SK-N-SH (cell line): ENCODE data around the gene SELENOI. TPM values are rescaled to one million over a fixed set of nuclear protein-coding genes. Genes with fewer than 3 reads are reported as not detected.

Experiments
- CTCF ChIA-PET: fragments of 300-600, 350-600 bp; formaldehyde crosslinking; extraction: SDS; loops from one replicate; lab custom pipeline; 2021; lab: Yijun Ruan, JAX
- POLR2A ChIA-PET: fragments of 350-600 bp; sonication (Branson Sonifier 250); formaldehyde crosslinking; extraction: SDS; loops from one replicate; lab custom pipeline; 2020; ENCODE audit warnings: antibody characterized with exemption, inconsistent platforms; lab: Yijun Ruan, JAX
- DNase-seq: peaks from one replicate; pipeline ENCODE4 v3.0.0; 2012
- H2AFZ ChIP-seq: fragments of 200-600 bp; sonication (generic); 2 replicates; pipeline ENCODE4 v1.8.1; 2016; ENCODE audit warnings: antibody characterized with exemption, mild to moderate bottlenecking, low read depth
- H3F3A ChIP-seq: fragments of 200-600 bp; sonication (generic); replicated peaks from 2 replicates; pipeline ENCODE3; 2016; ENCODE audit warnings: antibody characterized with exemption, mild to moderate bottlenecking; ENCODE audit not compliant: insufficient read depth
- H3K27ac ChIP-seq, 2 experiments: fragments of 200-500 bp in 1 of 2; fragments of 200-600 bp in 1 of 2; sonication (Bioruptor generic) in 1 of 2; sonication (generic), shearing (Covaris generic) in 1 of 2; 2 replicates each; pipeline versions ENCODE4 v1.5.1 to v1.6.1; 2014 to 2016; ENCODE audit warnings: low read depth in 2 of 2, inconsistent platforms in 1 of 2, low read length in 1 of 2, mild to moderate bottlenecking in 1 of 2, mixed read lengths in 1 of 2
- H3K27me3 ChIP-seq: fragments of 200-600 bp; sonication (generic), shearing (Covaris generic); 2 replicates; pipeline ENCODE4 v1.6.1; 2016; ENCODE audit warnings: mixed run types; ENCODE audit not compliant: insufficient read depth
- H3K36me3 ChIP-seq, 2 experiments: fragments of 200-500 bp in 1 of 2; fragments of 200-600 bp in 1 of 2; sonication (Bioruptor generic) in 1 of 2; sonication (generic) in 1 of 2; replicated peaks in 1 of 2; 2 replicates each; pipeline versions ENCODE3 to v1.5.1; 2014 to 2016; ENCODE audit warnings: low read length in 1 of 2, mild to moderate bottlenecking in 1 of 2; ENCODE audit not compliant: insufficient read depth in 2 of 2, control insufficient read depth in 1 of 2
- H3K4me1 ChIP-seq, 2 experiments: fragments of 200-500 bp in 1 of 2; fragments of 200-600 bp in 1 of 2; sonication (Bioruptor generic) in 1 of 2; sonication (generic), shearing (Covaris generic) in 1 of 2; 2 replicates each; pipeline versions ENCODE4 v1.5.1 to v1.6.1; 2014 to 2016; ENCODE audit warnings: low read depth in 1 of 2, low read length in 1 of 2, mixed run types in 1 of 2; ENCODE audit not compliant: insufficient read depth in 2 of 2, control insufficient read depth in 1 of 2
- H3K4me2 ChIP-seq: fragments of 200-600 bp; sonication (generic), shearing (Covaris generic); 2 replicates; pipeline ENCODE4 v1.6.1; 2017; ENCODE audit warnings: mixed run types
- H3K4me3 ChIP-seq, 2 experiments: fragments of 200-500 bp in 1 of 2; fragments of 200-600 bp in 1 of 2; sonication (Bioruptor generic) in 1 of 2; sonication (generic), shearing (Covaris generic) in 1 of 2; 2 replicates each; pipeline versions ENCODE4 v1.5.1 to v1.8.1; 2014 to 2016; ENCODE audit warnings: low read depth in 2 of 2, inconsistent platforms in 1 of 2, low read length in 1 of 2, mild to moderate bottlenecking in 1 of 2, mixed read lengths in 1 of 2, moderate library complexity in 1 of 2
- H3K79me2 ChIP-seq: fragments of 200-600 bp; sonication (generic); 2 replicates; pipeline ENCODE4 v1.8.1; 2017; ENCODE audit warnings: mild to moderate bottlenecking; ENCODE audit not compliant: insufficient read depth
- H3K9ac ChIP-seq: fragments of 200-600 bp; sonication (generic); 2 replicates; pipeline ENCODE4 v1.6.1; 2017; ENCODE audit warnings: mixed run types
- H3K9me2 ChIP-seq: fragments of 200-600 bp; sonication (generic); 2 replicates; pipeline ENCODE4 v1.6.1; 2017; ENCODE audit warnings: mixed run types
- H3K9me3 ChIP-seq: fragments of 200-600 bp; sonication (generic); 2 replicates; pipeline ENCODE4 v1.6.1; 2017; ENCODE audit warnings: mixed run types, mild to moderate bottlenecking, moderate library complexity
- H4K20me1 ChIP-seq: fragments of 200-600 bp; sonication (generic); 2 replicates; pipeline ENCODE4 v1.6.1; 2017; ENCODE audit warnings: mild to moderate bottlenecking, mixed run types; ENCODE audit not compliant: insufficient read depth
- ELF1 ChIP-seq: IDR thresholded peaks from 2 replicates; pipeline ENCODE4 v1.4.0; 2012
- EZH2phosphoT487 ChIP-seq: fragments of 200-600 bp; sonication (generic); IDR thresholded peaks from 2 replicates; pipeline ENCODE4 v1.6.1; 2017; ENCODE audit warnings: low read depth, mixed run types, mild to moderate bottlenecking, antibody characterized with exemption, moderate library complexity, borderline replicate concordance
- GATA2 ChIP-seq: sonication (generic); formaldehyde crosslinking; IDR thresholded peaks from 2 replicates; pipeline ENCODE4 v1.5.0; 2020; ENCODE audit warnings: mild to moderate bottlenecking, missing genetic modification reagents
- JUND ChIP-seq: IDR thresholded peaks from 2 replicates; pipeline ENCODE4 v1.4.0; 2012
- MXI1 ChIP-seq: IDR thresholded peaks from 2 replicates; pipeline ENCODE4 v1.6.1; 2012; ENCODE audit warnings: mild to moderate bottlenecking, low read depth, low read length, improper control_type of control experiment
- NFIC ChIP-seq: IDR thresholded peaks from 2 replicates; pipeline ENCODE4 v1.4.0; 2012; ENCODE audit warnings: borderline replicate concordance
- RCOR1 ChIP-seq: fragments of 150-350 bp; IDR thresholded peaks from 2 replicates; pipeline ENCODE4 v1.6.1; 2017; ENCODE audit warnings: antibody characterized with exemption, low read length
- SMC3 ChIP-seq: IDR thresholded peaks from 2 replicates; pipeline ENCODE4 v1.6.1; 2012; ENCODE audit warnings: low read depth, low read length, improper control_type of control experiment
- TEAD4 ChIP-seq: IDR thresholded peaks from 2 replicates; pipeline ENCODE4 v1.4.0; 2012; ENCODE audit warnings: mild to moderate bottlenecking, borderline replicate concordance; ENCODE audit not compliant: insufficient read depth
- YY1 ChIP-seq: IDR thresholded peaks from 2 replicates; pipeline ENCODE4 v1.4.0; 2012; ENCODE audit warnings: low read depth, mild to moderate bottlenecking
- WGBS: methylation state at CpG from one replicate; pipeline ENCODE4 v1.1.6; 2017; ENCODE audit warnings: low lambda C conversion rate; 5-methylcytosine and 5-hydroxymethylcytosine counted together
- polyA plus RNA-seq, 3 experiments: library from polyadenylated mRNA; depleted of rRNA; stranded (reverse); fragments of >200 nt; gene quantifications; 2 replicates each; pipeline ENCODE4 v1.2.3, GENCODE V29; 2012
- TF ChIP-seq, protein P1 (sequence below): IDR thresholded peaks from 2 replicates; pipeline ENCODE4 v1.4.0; 2012; ENCODE audit warnings: low read depth
- TF ChIP-seq, protein P2 (sequence below): IDR thresholded peaks from 2 replicates; pipeline ENCODE4 v1.6.1; 2012; ENCODE audit warnings: mild to moderate bottlenecking, low read depth, low read length, moderate library complexity

The SELENOI gene
- polyA plus RNA-seq, 1 of the 3 experiments (the other 2 are of a cell fraction) = 4.4 TPM

DNA sequence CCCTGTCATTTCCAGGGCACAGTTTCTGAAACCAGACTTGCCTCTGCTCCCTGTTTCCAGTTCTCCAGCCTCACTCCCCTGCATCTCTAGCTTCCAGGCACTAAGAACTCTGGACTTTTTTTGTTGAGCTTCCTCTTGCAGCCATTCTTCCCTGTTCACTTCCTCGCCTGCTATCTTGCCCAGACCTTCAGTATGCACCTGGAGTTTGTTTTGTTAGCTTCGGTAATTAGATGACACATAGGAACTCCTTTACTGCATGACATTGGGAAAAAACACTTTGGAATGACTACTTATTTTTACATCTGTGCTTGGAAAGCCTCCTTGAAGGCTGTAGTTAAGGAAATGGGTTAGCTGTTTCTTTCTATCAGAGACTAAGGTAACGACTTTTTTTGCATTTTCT is 96.8 kb downstream of the SELENOI start:
- Histone ChIP-seq H4K20me1 (no peaks in the 10 kb centered on the region), H3K4me2 (no peak overlapping the region), H3K27ac (no peak overlapping the region), H3K79me2 (no peaks in the 10 kb centered on the region), H3K4me3 (no peak overlapping the region), H3K9me2 (no peaks in the 10 kb centered on the region), H2AFZ (no peak overlapping the region), H3F3A (no peaks in the 10 kb centered on the region), H3K9me3 (no peaks in the 10 kb centered on the region), H3K36me3 (no peaks in the 10 kb centered on the region), H3K9ac (no peak overlapping the region), H3K4me1 (peaks cover 0 to 3% of the 10 kb centered on the region in 2 experiments; a peak in 1 of 4 replicates), H3K27me3 (no peaks in the 10 kb centered on the region)
- ChIA-PET CTCF (interaction anchor here (0.9 to 2.7 kb wide), 6 partner anchors 12 to 119 kb away, joined by 3 to 7 read pairs (median 3); no protein-coding TSS in a partner anchor), POLR2A (no interaction called here)
- 49% methylated on average over 3 of the region's 3 CpGs for WGBS
- no peak for DNase-seq
- TF ChIP-seq RCOR1 (no peak), JUND (no peak), ELF1 (no peak), SMC3 (no peak), MXI1 (no peak), TEAD4 (no peak)
- TF ChIP-seq, protein P1, sequence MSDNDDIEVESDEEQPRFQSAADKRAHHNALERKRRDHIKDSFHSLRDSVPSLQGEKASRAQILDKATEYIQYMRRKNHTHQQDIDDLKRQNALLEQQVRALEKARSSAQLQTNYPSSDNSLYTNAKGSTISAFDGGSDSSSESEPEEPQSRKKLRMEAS = no peak

DNA sequence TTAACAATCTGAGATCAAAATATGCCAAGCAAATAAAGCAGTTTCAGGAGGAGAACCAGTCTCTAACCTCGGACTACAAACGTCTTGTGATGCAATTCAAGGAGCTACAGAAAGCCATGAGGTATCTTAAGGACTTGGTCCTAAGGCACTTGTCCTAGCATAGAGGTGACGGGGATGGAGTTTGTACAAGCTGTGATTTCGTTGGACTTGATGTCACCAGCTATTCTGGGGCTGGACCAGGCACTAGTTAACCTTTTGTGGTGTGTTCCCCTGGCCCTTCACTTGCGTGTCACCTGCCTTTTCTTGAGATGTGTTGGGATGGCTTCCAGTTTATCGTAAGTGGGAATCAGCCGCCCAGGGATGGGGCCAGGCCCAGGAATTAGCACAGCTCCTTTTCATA is 98.3 kb downstream of the SELENOI start:
- Histone ChIP-seq H3K9ac (no peak overlapping the region), H3K27ac (no peak overlapping the region), H3K4me1 (no peaks in the 10 kb centered on the region), H3K27me3 (no peaks in the 10 kb centered on the region), H4K20me1 (no peaks in the 10 kb centered on the region), H3K9me3 (no peaks in the 10 kb centered on the region), H3F3A (no peaks in the 10 kb centered on the region), H3K9me2 (no peaks in the 10 kb centered on the region), H3K4me2 (no peak overlapping the region), H3K4me3 (no peak overlapping the region), H3K79me2 (no peaks in the 10 kb centered on the region), H2AFZ (no peak overlapping the region), H3K36me3 (no peaks in the 10 kb centered on the region)
- 58% methylated on average over 7 of the region's 7 CpGs for WGBS
- DNase-seq = no peak
- ChIA-PET POLR2A (no interaction called here), CTCF (interaction anchor here (0.9 to 2.7 kb wide), 3 partner anchors 9 to 18 kb away, joined by 3 to 7 read pairs (median 4); no protein-coding TSS in a partner anchor)
- no peak for TF ChIP-seq NFIC
- no peak for TF ChIP-seq GATA2 (CRISPR knock-in tag)
- TF ChIP-seq, protein P2, sequence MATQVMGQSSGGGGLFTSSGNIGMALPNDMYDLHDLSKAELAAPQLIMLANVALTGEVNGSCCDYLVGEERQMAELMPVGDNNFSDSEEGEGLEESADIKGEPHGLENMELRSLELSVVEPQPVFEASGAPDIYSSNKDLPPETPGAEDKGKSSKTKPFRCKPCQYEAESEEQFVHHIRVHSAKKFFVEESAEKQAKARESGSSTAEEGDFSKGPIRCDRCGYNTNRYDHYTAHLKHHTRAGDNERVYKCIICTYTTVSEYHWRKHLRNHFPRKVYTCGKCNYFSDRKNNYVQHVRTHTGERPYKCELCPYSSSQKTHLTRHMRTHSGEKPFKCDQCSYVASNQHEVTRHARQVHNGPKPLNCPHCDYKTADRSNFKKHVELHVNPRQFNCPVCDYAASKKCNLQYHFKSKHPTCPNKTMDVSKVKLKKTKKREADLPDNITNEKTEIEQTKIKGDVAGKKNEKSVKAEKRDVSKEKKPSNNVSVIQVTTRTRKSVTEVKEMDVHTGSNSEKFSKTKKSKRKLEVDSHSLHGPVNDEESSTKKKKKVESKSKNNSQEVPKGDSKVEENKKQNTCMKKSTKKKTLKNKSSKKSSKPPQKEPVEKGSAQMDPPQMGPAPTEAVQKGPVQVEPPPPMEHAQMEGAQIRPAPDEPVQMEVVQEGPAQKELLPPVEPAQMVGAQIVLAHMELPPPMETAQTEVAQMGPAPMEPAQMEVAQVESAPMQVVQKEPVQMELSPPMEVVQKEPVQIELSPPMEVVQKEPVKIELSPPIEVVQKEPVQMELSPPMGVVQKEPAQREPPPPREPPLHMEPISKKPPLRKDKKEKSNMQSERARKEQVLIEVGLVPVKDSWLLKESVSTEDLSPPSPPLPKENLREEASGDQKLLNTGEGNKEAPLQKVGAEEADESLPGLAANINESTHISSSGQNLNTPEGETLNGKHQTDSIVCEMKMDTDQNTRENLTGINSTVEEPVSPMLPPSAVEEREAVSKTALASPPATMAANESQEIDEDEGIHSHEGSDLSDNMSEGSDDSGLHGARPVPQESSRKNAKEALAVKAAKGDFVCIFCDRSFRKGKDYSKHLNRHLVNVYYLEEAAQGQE = no peak
- no peak for TF ChIP-seq YY1
- no peak for TF ChIP-seq EZH2phosphoT487
- TF ChIP-seq SMC3 = no peak

Other genes starting within 250 kb of the SELENOI start
- 1.5 and 3.7 TPM in 2 replicates for gene GAREM2, start 173.1 kb upstream of the SELENOI start, polyA plus RNA-seq (2012; rRNA removed)
- gene HADHA, start 101.5 kb upstream of the SELENOI start, polyA plus RNA-seq (2012; rRNA removed) = 64.3 and 69.9 TPM in 2 replicates
- 108 and 137 TPM in 2 replicates for gene HADHB, start 101.2 kb upstream of the SELENOI start, polyA plus RNA-seq (2012; rRNA removed)
- gene ADGRF3, start 646 bp downstream of the SELENOI start, polyA plus RNA-seq (2012; rRNA removed) = 0.10 and 0.31 TPM in 2 replicates
- 0.18 TPM in 1 of 2 replicates, not detected in the other for gene DRC1, start 55.8 kb downstream of the SELENOI start, polyA plus RNA-seq (2012; rRNA removed)
- gene OTOF, start 132.0 kb downstream of the SELENOI start, polyA plus RNA-seq (2012; rRNA removed) = not detected in 2 replicates